ENCODE data around the gene ZNF197.

DNA sequence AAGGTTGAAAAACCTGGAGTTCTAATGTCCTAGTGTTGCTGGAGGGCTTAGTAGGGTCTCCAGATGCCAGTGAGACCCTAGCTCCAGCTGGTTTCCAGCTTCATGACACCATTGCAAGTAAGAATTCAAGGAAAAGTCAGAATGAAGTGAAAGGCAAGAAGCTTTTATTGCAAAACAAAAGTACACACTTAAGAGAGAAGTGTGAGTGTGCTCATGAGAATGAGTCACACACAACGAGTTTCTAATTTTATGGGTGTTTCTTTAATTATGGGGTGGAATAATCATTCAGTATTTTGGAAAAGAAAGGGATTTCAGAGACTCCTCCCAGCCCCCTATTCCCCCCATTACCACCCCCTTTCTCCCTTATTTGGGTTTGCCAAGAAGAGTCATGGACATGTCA is 63.1 kb downstream of the ZNF197 start:
- TF ChIP-seq POLR2A (IDR thresholded peaks at IDR 0.05), result no peak
- TF ChIP-seq, protein P1, sequence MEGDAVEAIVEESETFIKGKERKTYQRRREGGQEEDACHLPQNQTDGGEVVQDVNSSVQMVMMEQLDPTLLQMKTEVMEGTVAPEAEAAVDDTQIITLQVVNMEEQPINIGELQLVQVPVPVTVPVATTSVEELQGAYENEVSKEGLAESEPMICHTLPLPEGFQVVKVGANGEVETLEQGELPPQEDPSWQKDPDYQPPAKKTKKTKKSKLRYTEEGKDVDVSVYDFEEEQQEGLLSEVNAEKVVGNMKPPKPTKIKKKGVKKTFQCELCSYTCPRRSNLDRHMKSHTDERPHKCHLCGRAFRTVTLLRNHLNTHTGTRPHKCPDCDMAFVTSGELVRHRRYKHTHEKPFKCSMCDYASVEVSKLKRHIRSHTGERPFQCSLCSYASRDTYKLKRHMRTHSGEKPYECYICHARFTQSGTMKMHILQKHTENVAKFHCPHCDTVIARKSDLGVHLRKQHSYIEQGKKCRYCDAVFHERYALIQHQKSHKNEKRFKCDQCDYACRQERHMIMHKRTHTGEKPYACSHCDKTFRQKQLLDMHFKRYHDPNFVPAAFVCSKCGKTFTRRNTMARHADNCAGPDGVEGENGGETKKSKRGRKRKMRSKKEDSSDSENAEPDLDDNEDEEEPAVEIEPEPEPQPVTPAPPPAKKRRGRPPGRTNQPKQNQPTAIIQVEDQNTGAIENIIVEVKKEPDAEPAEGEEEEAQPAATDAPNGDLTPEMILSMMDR (IDR thresholded peaks at IDR 0.05), result no peak

Measured in uterus (tissue), 2 donors.